ENCODE results near the gene METRN.

METRN gene

DNA sequence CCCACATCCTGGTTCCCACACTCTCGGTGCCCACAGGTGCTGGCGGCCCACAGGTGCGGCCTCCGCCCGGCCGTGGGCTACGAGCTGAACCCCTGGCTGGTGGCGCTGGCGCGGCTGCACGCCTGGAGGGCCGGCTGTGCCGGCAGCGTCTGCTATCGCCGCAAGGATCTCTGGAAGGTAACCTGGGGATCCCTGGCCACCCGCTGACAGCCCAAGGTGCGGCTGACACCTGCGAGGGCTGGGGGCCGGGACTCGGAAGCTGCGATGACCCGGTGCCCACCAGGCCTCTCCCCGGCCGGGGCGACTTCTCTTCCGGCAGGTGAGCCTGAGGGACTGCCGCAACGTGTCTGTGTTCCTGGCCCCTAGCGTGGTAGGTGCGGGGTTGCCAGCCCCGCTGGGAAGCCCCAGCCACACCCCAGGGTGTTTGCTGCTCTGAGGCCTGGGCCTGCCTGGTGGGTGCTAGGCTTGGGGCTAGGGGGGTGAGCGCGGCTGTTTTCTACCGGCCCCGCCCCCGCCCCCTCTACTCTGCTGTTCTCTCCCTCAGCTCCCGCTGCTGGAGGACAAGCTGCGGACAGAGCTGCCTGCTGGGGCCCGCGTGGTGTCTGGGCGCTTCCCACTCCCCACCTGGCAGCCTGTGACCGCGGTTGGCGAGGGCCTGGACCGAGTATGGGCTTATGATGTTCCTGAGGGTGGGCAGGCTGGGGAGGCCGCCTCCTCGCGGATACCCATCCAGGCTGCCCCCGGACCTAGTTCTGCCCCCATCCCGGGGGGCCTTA, 7.0 kb downstream of the METRN start:
- H3K27ac ChIP-seq (ENCODE audit: low read depth, low read length), result no peak overlapping the region
- H3K27me3 ChIP-seq (ENCODE audit: control insufficient read depth, insufficient read depth, low read length), result peaks cover 18% of the 10 kb centered on the region
- peak overlapping the region; percentile 92 for H3K4me3 ChIP-seq (ENCODE audit: low read depth, low read length)
- H3K4me1 ChIP-seq (ENCODE audit: control insufficient read depth, insufficient read depth, low read length), result peaks cover 11% of the 10 kb centered on the region
- H3K9me3 ChIP-seq (ENCODE audit: control insufficient read depth, insufficient read depth, low read depth, low read length), result no peaks in the 10 kb centered on the region
- peaks cover 6% of the 10 kb centered on the region for H3K36me3 ChIP-seq (ENCODE audit: control insufficient read depth, insufficient read depth, low read length)
- H3K9ac ChIP-seq (ENCODE audit: low read length), result no peak overlapping the region

DNA sequence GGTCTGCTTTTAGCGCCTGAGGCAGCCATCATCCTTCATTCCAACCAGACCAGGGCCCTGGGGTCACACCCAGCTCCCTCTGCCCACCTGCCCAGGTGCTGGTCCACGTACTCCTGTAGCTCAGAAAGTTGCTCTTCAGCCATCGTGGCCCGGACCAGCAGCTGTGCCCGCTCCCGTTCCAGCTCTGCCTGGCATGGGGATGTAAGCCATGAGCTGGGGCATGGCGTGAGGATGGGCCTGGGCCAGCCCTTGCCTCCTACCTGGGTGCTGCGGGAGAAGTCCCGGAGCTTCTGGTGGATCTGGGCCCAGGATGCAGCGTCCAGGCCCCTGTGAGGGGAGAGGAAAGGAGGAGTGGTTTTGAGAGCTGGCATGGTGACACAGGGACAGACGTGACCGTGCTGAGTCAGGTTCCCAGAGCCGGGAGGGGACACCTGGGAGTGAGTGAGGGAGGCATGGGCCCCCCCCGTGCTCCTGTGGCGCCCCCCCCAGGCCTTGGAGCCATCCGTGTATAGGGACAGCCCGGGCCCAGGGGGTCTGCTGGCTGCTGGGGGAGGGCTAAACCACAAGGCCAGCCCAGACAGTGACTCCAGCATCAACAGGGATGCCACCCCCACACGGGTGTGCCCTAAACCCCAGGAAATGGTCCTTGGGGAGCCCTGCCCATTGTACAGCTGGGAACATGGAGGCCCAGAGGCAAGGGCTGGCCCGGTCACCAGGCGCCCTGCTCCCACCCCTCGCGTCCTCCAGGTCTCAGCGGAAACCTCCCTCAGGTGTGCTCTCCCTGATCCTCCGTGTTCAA, 8.1 kb downstream of the METRN start:
- H3K9me3 ChIP-seq (ENCODE audit: control insufficient read depth, insufficient read depth, low read depth, low read length), result no peaks in the 10 kb centered on the region
- H3K9ac ChIP-seq (ENCODE audit: low read length), result no peak overlapping the region
- H3K27me3 ChIP-seq (ENCODE audit: control insufficient read depth, insufficient read depth, low read length), result peaks cover 22% of the 10 kb centered on the region
- peaks cover 11% of the 10 kb centered on the region for H3K4me1 ChIP-seq (ENCODE audit: control insufficient read depth, insufficient read depth, low read length)
- no peak overlapping the region for H3K4me3 ChIP-seq (ENCODE audit: low read depth, low read length)
- no peak overlapping the region for H3K27ac ChIP-seq (ENCODE audit: low read depth, low read length)
- peaks cover 6% of the 10 kb centered on the region for H3K36me3 ChIP-seq (ENCODE audit: control insufficient read depth, insufficient read depth, low read length)

DNA sequence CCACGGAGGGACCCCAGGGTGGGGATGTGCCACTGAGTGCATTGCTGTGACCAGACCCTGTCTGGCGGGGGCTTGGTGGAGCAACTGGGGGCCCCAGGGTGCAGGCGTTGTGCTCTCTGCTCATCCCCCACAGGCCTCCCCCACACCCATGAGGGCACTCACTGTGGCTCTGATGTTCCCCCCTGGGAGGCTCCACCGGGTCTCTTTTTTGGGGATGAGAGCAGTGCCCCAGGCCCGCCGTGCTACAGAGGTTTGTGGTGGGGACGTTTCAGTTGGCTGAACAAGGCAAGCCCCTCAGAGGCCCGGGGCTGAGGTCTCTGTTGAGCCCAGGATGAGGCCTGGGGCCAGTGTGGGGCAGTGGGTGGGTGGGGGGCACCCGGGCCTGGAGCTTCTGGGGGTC, 8.8 kb downstream of the METRN start:
- Histone ChIP-seq H3K9me3 (ENCODE audit: control insufficient read depth, insufficient read depth, low read depth, low read length) (no peaks in the 10 kb centered on the region), H3K27me3 (ENCODE audit: control insufficient read depth, insufficient read depth, low read length) (peaks cover 22% of the 10 kb centered on the region), H3K36me3 (ENCODE audit: control insufficient read depth, insufficient read depth, low read length) (peaks cover 6% of the 10 kb centered on the region), H3K27ac (ENCODE audit: low read depth, low read length) (no peak overlapping the region), H3K4me3 (ENCODE audit: low read depth, low read length) (no peak overlapping the region), H3K4me1 (ENCODE audit: control insufficient read depth, insufficient read depth, low read length) (peaks cover 14% of the 10 kb centered on the region), H3K9ac (ENCODE audit: low read length) (no peak overlapping the region)

GRCh38 chr16:724188-725040, 9.5 kb downstream of the METRN start:
- Histone ChIP-seq H3K9ac (ENCODE audit: low read length) (no peak overlapping the region), H3K27ac (ENCODE audit: low read depth, low read length) (no peak overlapping the region), H3K9me3 (ENCODE audit: control insufficient read depth, insufficient read depth, low read depth, low read length) (no peaks in the 10 kb centered on the region), H3K36me3 (ENCODE audit: control insufficient read depth, insufficient read depth, low read length) (peaks cover 6% of the 10 kb centered on the region), H3K4me1 (ENCODE audit: control insufficient read depth, insufficient read depth, low read length) (peaks cover 12% of the 10 kb centered on the region), H3K27me3 (ENCODE audit: control insufficient read depth, insufficient read depth, low read length) (peaks cover 19% of the 10 kb centered on the region), H3K4me3 (ENCODE audit: low read depth, low read length) (no peak overlapping the region)

- Histone ChIP-seq H3K27ac (ENCODE audit: low read depth, low read length) (no peak overlapping the region), H3K4me1 (ENCODE audit: control insufficient read depth, insufficient read depth, low read length) (peaks cover 6% of the 10 kb centered on the region), H3K9me3 (ENCODE audit: control insufficient read depth, insufficient read depth, low read depth, low read length) (no peaks in the 10 kb centered on the region), H3K27me3 (ENCODE audit: control insufficient read depth, insufficient read depth, low read length) (peaks cover 19% of the 10 kb centered on the region), H3K4me3 (ENCODE audit: low read depth, low read length) (no peak overlapping the region), H3K9ac (ENCODE audit: low read length) (no peak overlapping the region), H3K36me3 (ENCODE audit: control insufficient read depth, insufficient read depth, low read length) (peaks cover 6% of the 10 kb centered on the region)
These were observed 10.1 kb downstream of the METRN start for GRCh38 chr16:725041-725376.

DNA sequence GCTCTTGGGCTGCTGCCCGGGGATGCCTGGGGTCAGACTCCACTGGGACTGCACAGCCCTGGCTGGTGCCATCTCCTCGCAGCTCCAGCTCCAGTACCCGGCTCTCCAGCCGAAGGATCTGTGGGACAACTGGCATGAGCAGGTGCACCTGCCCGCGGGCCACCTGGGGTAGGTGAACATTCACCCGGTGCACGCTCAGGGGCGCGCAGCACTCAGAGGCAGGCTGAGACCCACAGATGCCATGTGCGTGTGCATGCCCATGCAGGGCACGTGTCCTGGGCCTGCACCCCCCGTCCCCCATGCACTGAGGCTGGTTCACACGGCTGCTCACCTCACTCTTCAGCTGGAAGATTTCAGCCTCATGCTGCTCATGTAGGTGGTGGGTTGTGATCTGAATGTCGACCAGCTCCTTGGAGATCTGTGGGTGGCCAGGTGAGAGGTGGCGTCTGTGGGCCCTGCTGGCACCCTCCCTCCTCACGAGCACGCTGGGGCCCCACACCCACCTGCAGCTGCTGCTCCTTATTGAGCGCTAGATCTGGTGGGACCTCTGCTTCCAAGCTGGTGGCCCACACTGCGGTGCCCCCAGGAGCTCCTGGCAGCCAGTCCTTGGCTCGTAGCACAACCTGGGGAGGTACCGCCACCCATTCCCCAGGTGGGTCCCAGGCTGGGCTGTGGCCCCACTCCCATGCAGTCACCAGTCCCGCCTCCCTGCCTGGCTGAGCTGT, 10.7 kb downstream of the METRN start:
- H3K36me3 ChIP-seq (ENCODE audit: control insufficient read depth, insufficient read depth, low read length), result peaks cover 12% of the 10 kb centered on the region
- peak overlapping the region; percentile 58 for H3K4me3 ChIP-seq (ENCODE audit: low read depth, low read length)
- no peak overlapping the region for H3K9ac ChIP-seq (ENCODE audit: low read length)
- peaks cover 19% of the 10 kb centered on the region for H3K27me3 ChIP-seq (ENCODE audit: control insufficient read depth, insufficient read depth, low read length)
- H3K9me3 ChIP-seq (ENCODE audit: control insufficient read depth, insufficient read depth, low read depth, low read length), result no peaks in the 10 kb centered on the region
- H3K27ac ChIP-seq (ENCODE audit: low read depth, low read length), result no peak overlapping the region
- peaks cover 3% of the 10 kb centered on the region; the same call in 1 of the 2 replicates for H3K4me1 ChIP-seq (ENCODE audit: control insufficient read depth, insufficient read depth, low read length)

DNA sequence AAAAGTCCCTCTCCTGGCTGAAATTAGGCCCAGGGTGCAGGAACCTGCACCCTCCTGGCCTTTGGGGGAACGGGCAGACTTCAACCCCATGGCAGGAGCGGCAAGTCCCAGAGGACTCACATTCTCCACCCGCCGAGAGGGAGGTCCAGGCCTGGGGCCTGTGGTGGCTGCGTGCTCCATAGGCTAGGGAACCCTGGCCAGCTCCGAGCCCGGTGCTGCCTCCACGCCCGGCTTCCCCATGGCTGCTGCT, 11.2 kb downstream of the METRN start:
- H3K9ac ChIP-seq (ENCODE audit: low read length), result peak overlapping the region; percentile 5

DNA sequence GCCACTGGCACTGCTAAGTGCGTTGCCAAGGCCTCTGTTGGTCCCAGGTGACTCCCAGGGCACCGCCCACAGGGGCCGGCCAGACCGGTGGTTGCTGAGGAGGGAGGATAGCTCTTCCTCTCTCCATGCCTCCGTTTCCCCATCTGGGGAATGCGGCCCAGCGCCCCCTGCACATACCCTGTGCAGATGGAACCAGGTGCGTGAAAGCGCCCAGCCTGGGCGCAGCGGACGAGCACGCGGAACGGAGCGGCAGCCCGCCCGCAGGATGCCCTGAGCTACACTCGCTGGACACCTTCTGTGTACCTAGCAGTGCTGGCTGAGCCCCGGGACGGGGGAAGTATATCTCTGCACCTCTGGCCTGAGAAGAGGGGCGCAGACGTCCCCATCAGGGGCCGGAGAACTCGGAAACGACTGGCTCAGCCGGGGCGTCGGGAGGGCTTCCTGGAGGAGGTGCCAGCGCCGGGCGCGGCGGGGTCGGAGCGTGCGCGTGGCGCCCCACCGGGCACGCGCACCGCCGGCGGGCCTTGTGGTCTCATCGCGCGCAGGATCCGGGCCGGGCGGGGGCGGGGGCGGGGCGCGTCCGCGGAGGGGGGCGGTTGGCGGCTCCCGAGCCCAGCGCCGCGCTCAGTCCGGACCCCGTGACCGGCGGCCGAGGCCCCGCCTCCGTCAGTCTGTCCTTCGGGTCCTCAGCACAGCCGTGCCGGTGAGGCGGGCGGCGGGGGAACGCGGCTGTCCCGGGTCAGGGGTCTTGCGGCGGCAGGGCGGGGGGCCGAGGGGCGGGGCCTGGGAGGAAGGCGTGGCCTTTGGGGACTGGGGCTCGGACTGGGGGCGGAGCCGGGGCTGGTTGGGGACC, 11.7 kb downstream of the METRN start, which contains the start of the genes CCDC78 and HAGHL:
Gene CCDC78, minus strand, starts transcription at position 6 of the 853 bp plus-strand sequence. CDS start 76 bp downstream, outside the sequence.
Gene HAGHL, plus strand, starts transcription at position 669 of the 853 bp plus-strand sequence. CDS start 404 bp downstream, outside the sequence.
- H3K36me3 ChIP-seq (ENCODE audit: control insufficient read depth, insufficient read depth, low read length), result peaks cover 17% of the 10 kb centered on the region
- H3K4me3 ChIP-seq (ENCODE audit: low read depth, low read length), result peak within 1 kb of the TSS; percentile 71
- peaks cover 3% of the 10 kb centered on the region; the same call in 1 of the 2 replicates for H3K4me1 ChIP-seq (ENCODE audit: control insufficient read depth, insufficient read depth, low read length)
- H3K27me3 ChIP-seq (ENCODE audit: control insufficient read depth, insufficient read depth, low read length), result peaks cover 19% of the 10 kb centered on the region
- no peaks in the 10 kb centered on the region for H3K9me3 ChIP-seq (ENCODE audit: control insufficient read depth, insufficient read depth, low read depth, low read length)
- H3K9ac ChIP-seq (ENCODE audit: low read length), result peak within 1 kb of the TSS; percentile 60
- no peak within 1 kb of the TSS for H3K27ac ChIP-seq (ENCODE audit: low read depth, low read length)

More for the DNA sequence above, 11.2 kb downstream of the METRN start:
- H3K9me3 ChIP-seq (ENCODE audit: control insufficient read depth, insufficient read depth, low read depth, low read length), result no peaks in the 10 kb centered on the region
- H3K27me3 ChIP-seq (ENCODE audit: control insufficient read depth, insufficient read depth, low read length), result peaks cover 19% of the 10 kb centered on the region
- H3K27ac ChIP-seq (ENCODE audit: low read depth, low read length), result no peak overlapping the region
- H3K4me3 ChIP-seq (ENCODE audit: low read depth, low read length), result peak overlapping the region; percentile 58
- peaks cover 3% of the 10 kb centered on the region; the same call in 1 of the 2 replicates for H3K4me1 ChIP-seq (ENCODE audit: control insufficient read depth, insufficient read depth, low read length)
- peaks cover 16% of the 10 kb centered on the region for H3K36me3 ChIP-seq (ENCODE audit: control insufficient read depth, insufficient read depth, low read length)

DNA sequence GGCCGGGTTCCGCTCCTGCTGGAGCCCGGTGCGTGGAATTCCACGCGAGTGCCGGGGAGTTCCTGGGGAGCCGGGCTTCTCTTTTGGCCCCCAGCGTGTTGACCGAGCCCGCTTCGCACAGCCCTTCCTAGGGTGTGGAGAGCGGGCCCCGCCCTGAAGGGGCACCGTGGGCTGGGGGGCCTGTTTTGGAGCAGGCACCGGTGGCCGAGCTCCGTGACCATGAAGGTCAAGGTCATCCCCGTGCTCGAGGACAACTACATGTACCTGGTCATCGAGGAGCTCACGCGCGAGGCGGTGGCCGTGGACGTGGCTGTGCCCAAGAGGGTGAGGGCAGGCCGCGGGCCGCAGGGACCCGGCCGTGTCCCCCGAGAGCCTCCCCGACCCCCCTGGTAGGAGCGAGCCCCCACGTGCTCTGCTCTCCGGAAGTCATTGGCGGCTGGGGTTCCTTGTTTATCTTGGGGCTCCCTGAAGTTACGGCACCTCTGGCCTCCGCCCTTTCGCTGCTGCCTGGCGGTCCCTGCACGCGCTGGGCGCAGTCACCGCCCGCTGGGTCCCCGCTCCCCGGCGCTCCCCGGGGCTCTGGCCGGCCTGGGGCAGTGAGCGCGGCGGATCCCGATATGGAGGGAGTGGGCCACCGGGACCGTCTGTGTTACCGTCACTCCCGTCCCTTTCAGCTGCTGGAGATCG, 12.5 kb downstream of the METRN start:
- Histone ChIP-seq H3K27ac (ENCODE audit: low read depth, low read length) (no peak overlapping the region), H3K9me3 (ENCODE audit: control insufficient read depth, insufficient read depth, low read depth, low read length) (no peaks in the 10 kb centered on the region), H3K9ac (ENCODE audit: low read length) (peak overlapping the region; percentile 60), H3K36me3 (ENCODE audit: control insufficient read depth, insufficient read depth, low read length) (peaks cover 17% of the 10 kb centered on the region), H3K4me1 (ENCODE audit: control insufficient read depth, insufficient read depth, low read length) (peaks cover 3% of the 10 kb centered on the region; the same call in 1 of the 2 replicates), H3K27me3 (ENCODE audit: control insufficient read depth, insufficient read depth, low read length) (peaks cover 19% of the 10 kb centered on the region), H3K4me3 (ENCODE audit: low read depth, low read length) (peak overlapping the region; percentile 71)

Data from HUES6 (cell line).